ENCODE results near the gene RALBP1.
"Not testable (repeated sequence)": the region's sequence is repeated elsewhere in the genome, so short reads cannot be mapped to it uniquely, and the experiment has no call there.

The RALBP1 gene

DNA sequence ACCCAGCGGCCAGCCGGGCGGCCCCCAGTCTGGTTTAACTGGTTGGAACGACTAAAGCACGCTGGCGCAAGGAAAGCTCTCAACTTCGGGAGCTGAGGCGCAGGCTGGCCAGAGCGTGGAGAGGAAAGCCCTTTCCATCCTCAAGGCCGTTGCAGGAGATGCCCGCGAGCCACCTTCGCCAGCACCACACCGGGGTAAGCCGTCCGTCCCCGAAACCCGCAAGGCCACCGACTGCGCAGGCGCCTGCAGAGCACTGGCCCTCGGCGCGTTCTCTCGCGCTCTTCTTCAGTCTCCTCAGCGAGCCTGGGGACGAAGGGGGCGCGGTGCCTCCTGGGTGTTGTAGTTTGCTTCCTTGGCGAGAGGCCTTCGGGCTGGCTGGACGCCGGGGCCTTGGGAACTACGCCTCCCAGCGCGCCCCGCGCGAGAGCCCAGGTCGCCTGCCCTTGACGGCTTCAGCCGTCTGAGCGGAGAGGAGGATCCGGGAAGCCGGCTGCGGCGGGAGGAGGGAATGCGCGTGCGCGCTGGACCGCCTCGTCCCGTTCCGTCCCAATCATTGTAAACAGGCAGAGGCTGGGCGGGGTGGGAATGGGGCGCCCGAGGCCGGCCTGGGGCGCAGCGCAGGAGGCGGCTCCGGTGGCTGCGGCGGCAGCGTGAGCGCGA is at the start of gene RALBP1:
RALBP1 (plus strand) TSS at position 531 of the 660 bp plus-strand sequence. CDS start 37,533 bp downstream, outside the sequence.
- peaks cover 26% of the 10 kb centered on the region for H3K36me3 ChIP-seq
- peak within 1 kb of the TSS; percentile 87 for H3K4me2 ChIP-seq
- no peaks in the 10 kb centered on the region for H3K27me3 ChIP-seq
- H3K4me3 ChIP-seq = peak within 1 kb of the TSS; percentile 100
- H3K9ac ChIP-seq = peak within 1 kb of the TSS; percentile 94
- TF ChIP-seq Cebpa-rat (IDR thresholded peaks at IDR 0.05) = no peak
- H4K20me1 ChIP-seq = peaks cover 37% of the 10 kb centered on the region
- H3K9me3 ChIP-seq = peaks cover 6% of the 10 kb centered on the region; the same call in 1 of the 2 replicates
- H3K27ac ChIP-seq = peak within 1 kb of the TSS; percentile 92
- H3K4me1 ChIP-seq = peaks cover 21% of the 10 kb centered on the region

DNA sequence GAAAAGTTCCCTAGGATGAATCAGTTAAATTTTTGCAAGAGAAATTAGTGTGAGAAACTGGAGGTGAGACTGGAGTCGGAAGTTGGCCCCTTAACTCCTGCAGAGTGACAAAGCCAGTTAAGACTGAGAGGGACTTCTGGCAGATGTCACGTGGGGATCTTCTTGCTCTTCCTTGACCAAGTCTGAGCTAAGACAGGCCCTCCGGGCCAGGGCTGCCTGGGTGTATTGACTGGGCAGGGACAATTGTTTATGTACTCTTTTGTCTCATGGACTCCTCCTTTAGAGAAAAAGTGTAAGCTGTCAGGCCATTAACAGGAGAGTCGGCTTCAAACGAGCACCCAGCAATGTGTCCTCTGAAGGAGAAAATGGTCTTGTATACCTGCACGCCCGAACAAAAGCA is 48.6 kb upstream of the RALBP1 start:
- H3K9me3 ChIP-seq = peaks cover 27% of the 10 kb centered on the region
- no peaks in the 10 kb centered on the region for H3K36me3 ChIP-seq
- H3K9ac ChIP-seq = no peak overlapping the region
- H3K4me3 ChIP-seq = no peak overlapping the region
- no peak overlapping the region for H3K4me2 ChIP-seq
- TF ChIP-seq Cebpa-rat (IDR thresholded peaks at IDR 0.05) = no peak
- no peaks in the 10 kb centered on the region for H3K27me3 ChIP-seq
- no peaks in the 10 kb centered on the region for H3K4me1 ChIP-seq
- no peak overlapping the region for H3K27ac ChIP-seq
- H4K20me1 ChIP-seq = no peaks in the 10 kb centered on the region

DNA sequence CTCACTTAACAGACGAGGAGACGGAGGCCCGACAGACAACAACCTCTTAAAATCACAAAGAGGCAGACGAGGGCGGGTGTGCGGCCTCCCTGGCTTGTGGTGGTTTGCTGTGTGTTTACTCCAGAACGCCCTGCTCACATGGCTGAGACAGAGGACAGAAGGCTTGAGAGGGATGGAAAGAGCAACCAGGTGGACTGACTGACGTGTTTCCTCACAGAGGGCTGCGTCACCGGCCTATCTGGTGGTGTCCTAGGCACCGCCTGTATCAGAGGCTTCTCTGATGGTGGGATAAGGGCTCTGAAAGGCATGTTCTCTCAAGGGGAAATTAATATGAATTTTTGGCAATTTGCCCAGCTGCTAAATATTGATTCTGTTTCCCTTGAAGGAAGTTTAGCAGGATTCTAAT is 47.0 kb upstream of the RALBP1 start:
- H3K4me1 ChIP-seq = peaks cover 6% of the 10 kb centered on the region
- no peak overlapping the region for H3K9ac ChIP-seq
- no peaks in the 10 kb centered on the region for H4K20me1 ChIP-seq
- H3K36me3 ChIP-seq = no peaks in the 10 kb centered on the region
- peaks cover 29% of the 10 kb centered on the region for H3K9me3 ChIP-seq
- no peak overlapping the region for H3K4me3 ChIP-seq
- H3K27ac ChIP-seq = no peak overlapping the region
- H3K4me2 ChIP-seq = no peak overlapping the region
- no peaks in the 10 kb centered on the region for H3K27me3 ChIP-seq
- no peak for TF ChIP-seq Cebpa-rat (IDR thresholded peaks at IDR 0.05)

DNA sequence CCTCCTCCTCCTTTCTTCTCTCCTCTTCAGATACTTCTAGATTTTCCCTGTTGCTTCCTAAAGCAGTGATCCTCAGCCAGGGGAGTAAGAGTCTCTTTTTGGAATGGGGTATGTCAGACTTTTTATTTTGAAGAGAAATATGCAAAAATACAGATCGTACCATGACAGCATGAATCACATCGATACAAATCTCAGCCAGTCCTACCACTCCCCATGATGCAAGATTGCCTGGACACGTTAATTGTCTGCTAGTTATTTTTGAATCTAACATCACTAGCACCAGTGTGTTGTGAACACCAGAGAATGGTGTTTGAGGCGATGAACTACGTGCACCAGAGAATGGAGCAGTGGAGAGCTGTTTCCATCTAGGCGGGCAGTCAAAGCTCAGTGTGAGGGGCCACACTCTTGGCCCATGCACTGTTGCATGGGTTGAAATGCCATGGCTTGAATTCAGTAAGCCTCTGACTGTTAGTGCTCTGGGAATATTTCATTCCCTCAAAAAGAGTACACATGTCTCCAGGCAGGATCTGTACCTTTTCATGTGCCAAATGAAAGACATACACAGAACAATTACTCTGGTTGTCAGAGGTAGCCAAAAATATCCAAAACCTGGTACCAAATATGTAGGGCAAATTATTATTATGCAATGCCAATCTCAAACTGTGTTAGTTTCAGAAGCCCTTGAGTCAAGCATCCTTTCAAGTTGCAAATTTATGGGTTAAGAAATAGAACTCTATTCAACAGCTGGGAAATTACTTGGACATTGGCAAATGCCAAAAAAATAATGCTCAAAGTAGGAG is 46.3 kb upstream of the RALBP1 start:
- no peak for TF ChIP-seq Cebpa-rat (IDR thresholded peaks at IDR 0.05)
- H3K4me2 ChIP-seq = no peak overlapping the region
- H3K27me3 ChIP-seq = no peaks in the 10 kb centered on the region
- H3K36me3 ChIP-seq = no peaks in the 10 kb centered on the region
- H4K20me1 ChIP-seq = no peaks in the 10 kb centered on the region
- peaks cover 11% of the 10 kb centered on the region for H3K4me1 ChIP-seq
- no peak overlapping the region for H3K9ac ChIP-seq
- peaks cover 21% of the 10 kb centered on the region for H3K9me3 ChIP-seq
- no peak overlapping the region for H3K4me3 ChIP-seq
- H3K27ac ChIP-seq = no peak overlapping the region

DNA sequence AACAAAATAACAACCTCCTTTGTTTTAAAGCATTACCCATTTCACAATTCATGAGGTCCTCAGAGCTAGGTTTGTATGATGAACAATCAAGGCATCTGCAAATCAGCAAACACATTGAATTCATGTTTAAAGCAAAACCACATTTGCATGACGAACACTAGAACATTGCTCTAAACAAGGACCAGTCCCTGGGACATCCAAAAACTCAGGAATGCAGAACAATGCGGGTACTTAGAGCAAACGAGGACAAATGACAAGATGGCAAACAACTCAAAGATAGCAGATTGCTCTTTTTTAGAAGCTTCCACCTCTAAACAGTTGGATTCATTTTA is 45.7 kb upstream of the RALBP1 start:
- H4K20me1 ChIP-seq = no peaks in the 10 kb centered on the region
- no peaks in the 10 kb centered on the region for H3K36me3 ChIP-seq
- H3K9ac ChIP-seq = no peak overlapping the region
- H3K27ac ChIP-seq = no peak overlapping the region
- H3K4me3 ChIP-seq = no peak overlapping the region
- no peak overlapping the region for H3K4me2 ChIP-seq
- TF ChIP-seq Cebpa-rat (IDR thresholded peaks at IDR 0.05) = no peak
- peaks cover 16% of the 10 kb centered on the region for H3K9me3 ChIP-seq
- H3K27me3 ChIP-seq = no peaks in the 10 kb centered on the region
- peaks cover 17% of the 10 kb centered on the region for H3K4me1 ChIP-seq

DNA sequence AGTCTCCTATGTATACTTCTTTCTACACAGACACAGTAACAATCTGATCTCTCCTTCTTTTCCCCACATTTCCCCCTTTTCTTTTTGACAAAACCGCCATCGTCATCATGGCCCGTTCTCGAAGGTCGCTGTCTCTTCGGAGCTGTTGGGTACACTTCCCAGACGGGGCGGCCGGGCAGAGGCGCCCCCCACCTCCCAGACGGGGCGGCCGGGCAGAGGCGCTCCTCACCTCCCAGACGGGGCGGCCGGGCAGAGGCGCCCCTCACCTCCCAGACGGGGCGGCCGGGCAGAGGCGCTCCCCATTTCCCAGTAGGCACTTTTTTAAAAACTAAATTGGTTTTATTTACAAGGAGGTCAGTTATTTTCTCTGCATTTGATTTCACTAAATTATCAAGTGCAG is 45.0 kb upstream of the RALBP1 start:
- not testable (repeated sequence) for H3K27ac ChIP-seq, H3K9me3 ChIP-seq, H4K20me1 ChIP-seq, H3K4me3 ChIP-seq, H3K27me3 ChIP-seq, H3K36me3 ChIP-seq, H3K9ac ChIP-seq, H3K4me2 ChIP-seq
- peaks cover 17% of the 10 kb centered on the region for H3K4me1 ChIP-seq

DNA sequence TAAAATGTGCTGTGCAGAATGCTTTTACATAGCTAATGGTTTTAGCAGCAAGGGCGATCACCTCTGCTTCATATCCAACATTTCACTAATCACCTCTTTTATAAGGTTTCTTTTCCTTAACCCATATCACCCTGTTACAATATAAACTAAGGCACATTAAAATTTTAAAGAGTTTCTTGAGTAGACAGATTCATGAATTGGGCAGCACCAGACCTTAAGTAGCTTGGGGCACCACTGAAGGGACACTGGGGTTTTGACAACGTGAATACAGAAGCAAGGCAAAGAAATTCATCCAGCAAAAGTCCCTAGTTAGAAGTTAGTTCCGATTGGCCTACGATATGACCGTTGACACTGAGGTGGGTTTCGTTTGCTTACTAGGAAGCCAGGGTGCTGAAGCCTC is 44.0 kb upstream of the RALBP1 start:
- Histone ChIP-seq H3K27ac (no peak overlapping the region), H3K4me1 (peaks cover 17% of the 10 kb centered on the region), H4K20me1 (no peaks in the 10 kb centered on the region), H3K4me2 (no peak overlapping the region), H3K9ac (no peak overlapping the region), H3K9me3 (0 out of 2 replicates have a peak, but pooled peaks cover 3% of the 10 kb centered on the region), H3K4me3 (no peak overlapping the region), H3K27me3 (no peaks in the 10 kb centered on the region), H3K36me3 (no peaks in the 10 kb centered on the region)
- no peak for TF ChIP-seq Cebpa-rat (IDR thresholded peaks at IDR 0.05)

DNA sequence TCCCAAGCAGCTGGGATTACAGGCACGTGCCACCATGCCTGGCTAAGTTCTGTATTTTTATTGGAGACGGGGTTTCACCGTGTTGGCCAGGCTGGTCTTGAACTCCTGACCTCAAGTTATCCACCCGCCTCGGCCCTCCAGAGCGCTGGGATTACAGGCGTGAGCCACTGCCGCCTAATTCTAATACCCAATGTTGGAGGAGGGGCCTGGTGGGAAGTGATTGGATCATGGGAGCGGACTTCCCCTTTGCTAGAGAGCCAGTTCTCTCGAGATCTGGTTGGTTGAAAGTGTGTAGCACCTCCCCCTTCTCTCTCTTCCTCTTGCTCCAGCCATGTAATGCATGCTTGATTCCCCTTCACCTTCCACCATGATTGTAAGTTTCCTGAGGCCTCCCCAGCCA is 42.2 kb upstream of the RALBP1 start:
- not testable (repeated sequence) for H3K9ac ChIP-seq, H4K20me1 ChIP-seq, H3K27me3 ChIP-seq, H3K9me3 ChIP-seq, H3K4me3 ChIP-seq, H3K36me3 ChIP-seq
- Histone ChIP-seq H3K27ac (peak overlapping the region; percentile 56), H3K4me1 (peaks cover 17% of the 10 kb centered on the region), H3K4me2 (peak overlapping the region; percentile 72)

DNA sequence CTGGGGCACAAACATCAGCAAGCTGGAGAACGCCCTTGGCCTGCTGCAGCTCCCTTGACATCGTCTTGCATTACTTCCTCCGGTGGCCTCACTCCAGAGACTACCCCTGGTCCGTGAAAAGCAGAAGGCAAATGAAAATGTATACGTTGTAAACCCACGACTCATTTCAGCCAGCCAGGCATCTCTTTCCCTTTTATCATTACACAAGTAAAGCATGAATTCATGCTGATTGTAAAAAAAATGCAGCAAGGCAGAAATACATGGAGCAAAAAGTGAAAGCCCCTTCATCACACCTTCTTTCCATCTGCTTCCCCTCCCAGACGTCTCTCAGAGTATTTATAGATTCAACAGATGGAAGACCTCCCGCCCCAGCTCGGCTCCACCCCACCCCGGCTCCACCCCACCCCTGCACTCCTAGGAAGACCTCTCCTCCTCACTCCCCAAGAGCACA is 41.6 kb upstream of the RALBP1 start:
- H3K27ac ChIP-seq = peak overlapping the region; percentile 56
- H3K27me3 ChIP-seq = no peaks in the 10 kb centered on the region
- 0 out of 2 replicates have a peak, but pooled peaks cover 3% of the 10 kb centered on the region for H3K9me3 ChIP-seq
- no peak overlapping the region for H3K4me3 ChIP-seq
- peaks cover 17% of the 10 kb centered on the region for H3K4me1 ChIP-seq
- H4K20me1 ChIP-seq = no peaks in the 10 kb centered on the region
- no peak for TF ChIP-seq Cebpa-rat (IDR thresholded peaks at IDR 0.05)
- no peaks in the 10 kb centered on the region for H3K36me3 ChIP-seq
- H3K4me2 ChIP-seq = peak overlapping the region; percentile 72
- no peak overlapping the region for H3K9ac ChIP-seq

DNA sequence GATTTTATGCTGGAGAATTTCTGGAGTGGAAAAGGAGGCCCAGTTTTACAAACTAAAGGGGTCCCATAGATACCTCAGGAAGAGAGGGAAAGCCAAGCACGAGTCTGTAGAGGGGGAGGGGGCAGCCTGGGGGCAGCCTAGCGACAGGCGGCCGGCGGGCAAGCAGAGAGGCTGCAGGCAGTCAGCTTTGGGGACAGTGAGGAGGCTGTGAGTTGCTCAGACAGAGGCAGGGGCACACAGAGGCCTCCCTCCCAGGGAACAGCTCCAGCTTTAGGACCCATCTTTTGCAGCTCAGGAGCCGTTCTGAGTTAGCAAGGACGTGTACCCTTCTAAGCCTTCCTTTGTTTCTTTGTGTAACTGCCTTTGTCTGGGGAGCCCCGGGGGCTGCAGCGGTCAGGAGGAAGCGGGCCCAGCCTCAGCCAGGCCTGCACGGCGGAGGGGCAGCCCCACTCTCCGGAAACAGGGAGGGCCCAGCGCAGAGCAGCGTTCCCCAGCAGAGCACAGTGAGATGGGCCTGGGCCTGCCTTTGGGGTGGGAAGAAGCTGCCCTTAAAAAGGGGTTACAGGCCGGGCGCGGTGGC is 41.1 kb upstream of the RALBP1 start:
- Histone ChIP-seq H3K4me1 (peaks cover 17% of the 10 kb centered on the region), H3K9ac (no peak overlapping the region), H3K27ac (peak overlapping the region; percentile 79), H3K4me2 (peak overlapping the region; percentile 72), H3K9me3 (0 out of 2 replicates have a peak, but pooled peaks cover 3% of the 10 kb centered on the region), H3K36me3 (no peaks in the 10 kb centered on the region), H4K20me1 (no peaks in the 10 kb centered on the region), H3K4me3 (no peak overlapping the region), H3K27me3 (no peaks in the 10 kb centered on the region)
- TF ChIP-seq Cebpa-rat (IDR thresholded peaks at IDR 0.05) = no peak
